DND-41 (cell line): ENCODE results near the gene MYO16.

Source experiments
- EZH2 ChIP-seq: IDR thresholded peaks from 3 replicates; pipeline ENCODE4 v1.6.1; 2012; ENCODE audit warnings: borderline replicate concordance, low read depth, mild to moderate bottlenecking, moderate library complexity, low read length, inconsistent platforms; ENCODE audit not compliant: severe bottlenecking
- TF ChIP-seq, protein P1 (sequence below): IDR thresholded peaks from 2 replicates; pipeline ENCODE4 v1.5.1; 2012; ENCODE audit warnings: borderline replicate concordance, low read length, moderate library complexity, mild to moderate bottlenecking; ENCODE audit not compliant: poor library complexity, severe bottlenecking; ENCODE audit errors: extremely low read depth

DNA sequence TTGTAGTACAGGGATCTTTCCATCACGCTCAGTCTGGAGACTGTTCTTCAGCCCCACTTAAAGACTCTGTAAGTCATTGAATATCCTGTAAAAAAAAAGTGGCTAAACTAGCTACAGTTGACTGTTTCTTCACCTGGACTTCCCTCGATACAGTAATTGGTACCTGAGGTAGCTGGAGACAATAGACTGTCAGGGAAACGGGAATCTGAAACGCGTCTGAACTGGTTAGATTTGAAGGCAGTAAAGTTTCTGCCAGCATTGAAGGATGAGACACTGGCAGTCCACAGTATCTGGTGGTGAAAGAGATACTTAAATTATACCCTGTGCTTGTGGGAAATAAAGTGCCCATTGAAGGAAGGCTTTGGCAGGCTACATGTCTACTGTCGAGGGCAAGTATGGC lies 606.5 kb downstream of the MYO16 start:
- TF ChIP-seq, protein P1, sequence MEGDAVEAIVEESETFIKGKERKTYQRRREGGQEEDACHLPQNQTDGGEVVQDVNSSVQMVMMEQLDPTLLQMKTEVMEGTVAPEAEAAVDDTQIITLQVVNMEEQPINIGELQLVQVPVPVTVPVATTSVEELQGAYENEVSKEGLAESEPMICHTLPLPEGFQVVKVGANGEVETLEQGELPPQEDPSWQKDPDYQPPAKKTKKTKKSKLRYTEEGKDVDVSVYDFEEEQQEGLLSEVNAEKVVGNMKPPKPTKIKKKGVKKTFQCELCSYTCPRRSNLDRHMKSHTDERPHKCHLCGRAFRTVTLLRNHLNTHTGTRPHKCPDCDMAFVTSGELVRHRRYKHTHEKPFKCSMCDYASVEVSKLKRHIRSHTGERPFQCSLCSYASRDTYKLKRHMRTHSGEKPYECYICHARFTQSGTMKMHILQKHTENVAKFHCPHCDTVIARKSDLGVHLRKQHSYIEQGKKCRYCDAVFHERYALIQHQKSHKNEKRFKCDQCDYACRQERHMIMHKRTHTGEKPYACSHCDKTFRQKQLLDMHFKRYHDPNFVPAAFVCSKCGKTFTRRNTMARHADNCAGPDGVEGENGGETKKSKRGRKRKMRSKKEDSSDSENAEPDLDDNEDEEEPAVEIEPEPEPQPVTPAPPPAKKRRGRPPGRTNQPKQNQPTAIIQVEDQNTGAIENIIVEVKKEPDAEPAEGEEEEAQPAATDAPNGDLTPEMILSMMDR = no peak
- no peak for TF ChIP-seq EZH2
